NCI-H446 (cell line): ENCODE measurements around the gene MAP7.
A peak's percentile ranks its signal among the peaks of the same experiment; 100 is the strongest.
"Not testable (repeated sequence)": the region's sequence is repeated elsewhere in the genome, so short reads cannot be mapped to it uniquely, and the experiment has no call there.

Experiments
- DNase-seq, 2 experiments: peaks; one replicate each; lab custom pipeline; 2025; lab: John Stamatoyannopoulos, UW

MAP7 gene

GRCh38 chr6:136337121-136337520 is 213.1 kb downstream of the MAP7 start:
- no peak for DNase-seq

DNA sequence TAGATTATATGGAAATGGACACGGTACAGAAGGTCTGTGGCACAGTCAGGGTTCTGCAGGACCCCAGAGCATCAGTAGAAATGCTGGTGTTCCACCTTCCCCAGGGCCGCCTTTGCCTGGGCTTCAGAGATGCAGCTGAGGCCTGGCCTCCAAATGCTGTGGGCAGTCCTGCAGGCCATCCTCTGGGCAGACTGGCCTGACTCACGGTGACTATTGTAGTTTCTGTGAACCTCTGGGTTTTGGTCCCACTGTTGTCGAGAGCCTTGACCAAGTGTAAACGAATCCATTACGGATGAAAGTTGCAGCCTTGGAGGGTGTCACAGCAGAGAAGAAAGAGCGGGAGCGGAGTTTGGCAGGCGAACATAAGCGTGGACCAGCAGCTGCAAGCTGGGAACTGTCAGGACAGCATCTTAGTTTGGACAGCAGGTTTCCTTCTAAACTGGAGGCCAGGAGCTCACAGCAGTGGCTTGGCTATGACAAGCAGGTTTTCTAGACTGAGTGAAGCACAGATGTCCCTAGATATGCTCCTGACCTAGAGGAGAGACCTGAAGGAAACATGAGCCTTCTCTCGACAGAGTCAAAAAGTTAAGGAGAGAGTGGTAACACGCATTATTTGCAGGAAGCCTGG is 214.4 kb downstream of the MAP7 start:
- no peak for DNase-seq

- no peak for DNase-seq
Observed at GRCh38 chr6:136334853-136335252, 215.4 kb downstream of the MAP7 start.

DNA sequence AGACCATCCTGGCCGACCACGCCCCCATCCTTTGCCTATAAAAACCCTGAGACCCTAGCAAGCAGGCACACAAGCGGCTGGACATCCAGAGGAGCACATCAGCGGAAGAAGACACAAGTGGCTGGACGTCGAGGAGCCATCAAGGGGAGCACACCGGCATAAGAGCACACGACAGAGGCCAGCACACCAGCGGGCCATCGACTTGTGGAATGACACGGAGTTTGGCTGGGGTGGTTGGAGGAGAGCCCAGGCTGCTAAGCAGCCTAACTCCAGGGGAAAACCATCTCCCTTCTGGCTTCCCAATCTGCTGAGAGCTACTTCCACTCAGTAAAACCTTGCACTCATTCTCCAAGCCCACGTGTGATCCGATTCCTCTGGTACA is 215.8 kb downstream of the MAP7 start:
- DNase-seq: no peak

DNA sequence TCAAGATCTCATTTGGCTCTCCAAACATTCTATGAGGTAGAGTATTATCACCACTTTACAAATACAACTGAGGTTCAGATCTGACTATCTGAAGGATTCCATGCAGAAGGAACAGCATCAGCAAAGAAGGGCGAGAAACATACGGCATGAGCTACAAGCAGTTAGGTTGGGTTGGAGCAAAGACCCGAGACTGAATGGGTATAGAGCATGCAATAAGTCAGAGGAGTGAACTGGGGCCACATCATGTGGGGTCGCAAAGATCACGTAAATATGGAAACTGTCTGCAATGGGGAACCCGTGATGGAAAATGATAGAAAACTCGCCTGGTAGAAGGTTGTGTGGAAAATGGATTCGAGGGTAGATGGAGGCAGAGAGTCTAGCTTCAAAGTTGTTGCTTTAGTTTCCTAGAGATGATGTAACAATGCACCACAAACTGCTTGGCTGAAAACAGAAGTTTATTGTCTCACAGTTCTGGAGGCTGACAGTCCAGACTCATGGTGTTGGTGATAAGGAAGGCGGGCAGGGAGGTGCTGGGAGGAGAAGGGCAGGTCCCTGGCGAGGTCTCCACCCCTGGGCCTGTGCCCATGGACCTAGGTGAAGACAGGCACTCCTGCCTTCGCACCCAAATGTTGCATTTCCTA is 216.3 kb downstream of the MAP7 start:
- no peak for DNase-seq

DNA sequence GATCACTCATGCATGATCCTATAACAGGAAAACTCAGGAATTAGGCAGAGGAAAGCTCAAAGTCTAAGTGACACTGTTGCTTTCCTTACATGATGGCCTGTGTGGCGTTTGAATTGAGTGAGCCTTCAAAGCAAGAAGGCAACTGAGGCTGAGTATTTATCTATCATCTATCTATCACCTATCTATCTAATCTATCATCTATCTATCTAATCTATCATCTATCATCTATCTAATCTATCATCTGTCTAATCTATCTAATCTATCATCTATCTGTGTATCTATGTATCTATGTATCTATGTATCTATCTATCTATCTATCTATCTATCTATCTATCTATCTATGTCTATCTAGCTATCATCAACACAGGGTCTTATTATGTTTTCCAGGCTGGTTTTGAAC is 218.8 kb downstream of the MAP7 start:
- no peak for DNase-seq

GRCh38 chr6:136330634-136331033 is 219.6 kb downstream of the MAP7 start:
- DNase-seq: no peak

GRCh38 chr6:136326038-136326553 is 224.1 kb downstream of the MAP7 start:
- DNase-seq: peak in 1 of 2 experiments; percentile 54

- DNase-seq: no peak
Observed at GRCh38 chr6:136324686-136325380, 225.4 kb downstream of the MAP7 start.

DNA sequence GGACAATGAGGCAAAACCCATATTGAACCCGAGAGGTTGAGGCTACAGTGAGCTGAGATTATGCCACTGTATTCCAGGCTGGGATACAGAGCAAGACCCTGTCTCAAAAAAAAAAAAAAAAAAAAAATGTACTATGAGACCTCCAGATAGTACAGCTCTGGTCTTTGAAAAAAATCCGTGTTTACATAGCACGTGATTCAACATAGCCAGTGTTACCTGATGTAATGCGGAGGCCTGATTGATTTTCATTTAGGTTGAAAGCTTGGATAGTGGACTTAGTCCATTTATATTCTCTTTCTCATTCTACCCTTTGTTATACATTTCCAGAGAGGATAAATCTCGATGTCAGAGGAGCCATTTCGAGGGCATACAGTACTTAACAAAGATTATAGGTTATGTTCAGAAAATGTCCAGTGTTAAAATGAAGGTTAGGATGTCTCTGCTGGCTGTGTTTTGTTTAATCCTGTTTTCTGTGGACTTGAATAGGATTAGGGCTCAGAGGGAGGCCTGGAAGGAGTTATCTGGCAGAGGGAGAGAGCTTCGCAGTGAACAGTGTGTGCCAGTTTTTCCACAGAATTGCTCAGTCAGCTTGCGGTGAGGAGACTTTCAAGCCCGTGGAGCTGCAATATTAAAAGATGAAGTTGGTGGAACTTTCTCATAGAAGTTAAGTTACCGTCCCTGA is 226.7 kb downstream of the MAP7 start:
- peak in 1 of 2 experiments; percentile 18 for DNase-seq

- no peak for DNase-seq
Observed at GRCh38 chr6:136319732-136320131, 230.5 kb downstream of the MAP7 start.

DNA sequence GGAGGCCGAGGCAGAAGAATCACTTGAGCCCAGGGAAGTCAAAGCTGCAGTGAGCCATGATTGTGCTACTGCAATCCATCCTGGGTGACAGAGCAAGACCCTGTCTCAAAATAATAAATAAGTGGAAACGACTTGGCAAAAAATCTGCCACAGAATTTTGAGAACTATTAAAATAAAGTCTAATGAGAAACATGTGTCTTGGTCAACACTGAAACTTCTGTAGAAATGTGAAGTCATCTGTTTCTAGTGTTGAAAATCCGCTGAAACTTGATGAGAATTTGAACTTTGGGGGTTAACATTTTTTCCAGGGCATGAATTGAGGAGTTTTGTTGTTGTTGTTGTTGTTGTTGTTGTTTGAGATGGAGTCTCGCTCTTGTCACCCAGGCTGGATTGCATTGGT is 231.5 kb downstream of the MAP7 start:
- no peak for DNase-seq

DNA sequence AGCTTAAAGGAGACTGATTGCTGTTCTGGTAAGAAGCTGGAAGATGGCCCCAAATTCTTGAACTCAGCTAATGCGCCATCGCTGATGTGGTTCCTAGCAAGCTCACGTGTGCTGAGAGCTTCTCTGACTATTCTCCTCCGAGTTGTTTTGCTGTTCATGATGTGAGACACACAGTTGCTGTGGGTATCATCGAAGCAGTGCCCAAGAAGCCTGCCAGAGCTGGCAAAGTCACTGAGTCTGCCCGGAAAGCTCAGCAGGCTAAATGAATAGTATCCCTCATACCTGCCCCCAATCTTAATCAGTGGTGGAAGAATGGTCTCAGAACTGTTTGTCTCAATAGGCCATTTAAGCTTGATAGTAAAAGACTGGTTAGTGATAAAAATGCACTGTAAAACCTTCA is 232.3 kb downstream of the MAP7 start:
- no peak for DNase-seq

DNA sequence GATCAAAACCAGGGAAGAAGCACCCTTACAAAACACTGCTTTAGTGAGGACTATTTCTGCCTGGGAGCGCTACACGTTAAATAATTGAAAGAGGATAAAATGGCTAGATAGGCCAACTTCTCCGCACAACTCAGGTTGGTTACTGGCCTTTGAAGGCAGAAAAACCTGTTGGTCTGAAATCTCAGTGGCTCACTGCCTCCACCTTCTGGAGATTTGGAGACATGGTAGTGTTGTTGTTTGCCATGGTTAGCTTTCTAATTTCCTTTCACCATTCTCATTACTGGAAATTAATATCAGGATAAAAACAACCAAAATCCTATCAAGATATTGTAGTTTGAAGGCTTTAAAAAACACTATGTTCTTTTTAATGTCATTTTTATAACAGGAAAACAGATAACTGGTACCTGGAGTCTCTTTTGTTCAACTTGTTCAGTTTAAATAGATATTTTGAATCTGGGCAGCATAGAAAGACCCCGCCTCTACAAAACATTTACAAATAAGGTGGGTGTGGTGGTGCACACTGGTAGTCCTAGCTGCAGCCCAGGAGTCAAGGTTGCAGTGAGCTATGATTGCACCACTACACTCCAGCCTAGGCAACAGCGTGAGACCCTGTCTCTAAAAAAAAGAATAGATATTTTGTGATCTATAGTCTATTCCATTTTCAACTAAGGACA is 233.1 kb downstream of the MAP7 start:
- peak; percentile 66 to 71 for DNase-seq

- DNase-seq: no peak
Observed at GRCh38 chr6:136315594-136315993, 234.6 kb downstream of the MAP7 start.

DNA sequence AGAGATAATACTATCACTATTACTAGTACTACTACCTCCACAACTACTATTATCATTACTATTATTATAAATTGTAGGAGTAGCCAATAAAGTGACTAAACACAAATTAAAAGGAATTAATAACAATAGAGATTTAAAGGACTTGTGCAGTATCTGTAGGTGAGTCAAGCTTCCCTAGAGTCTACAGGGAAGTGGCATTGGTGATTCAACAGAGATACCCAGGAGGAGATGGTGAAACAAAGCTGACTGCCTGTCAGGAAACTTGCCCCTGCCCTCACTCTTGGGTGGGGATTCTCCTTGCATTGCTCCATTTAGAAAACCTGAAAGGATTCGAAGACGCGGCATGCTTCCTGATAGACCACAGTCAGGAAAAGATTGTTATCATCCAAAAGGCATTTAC is 237.2 kb downstream of the MAP7 start:
- no peak for DNase-seq

DNA sequence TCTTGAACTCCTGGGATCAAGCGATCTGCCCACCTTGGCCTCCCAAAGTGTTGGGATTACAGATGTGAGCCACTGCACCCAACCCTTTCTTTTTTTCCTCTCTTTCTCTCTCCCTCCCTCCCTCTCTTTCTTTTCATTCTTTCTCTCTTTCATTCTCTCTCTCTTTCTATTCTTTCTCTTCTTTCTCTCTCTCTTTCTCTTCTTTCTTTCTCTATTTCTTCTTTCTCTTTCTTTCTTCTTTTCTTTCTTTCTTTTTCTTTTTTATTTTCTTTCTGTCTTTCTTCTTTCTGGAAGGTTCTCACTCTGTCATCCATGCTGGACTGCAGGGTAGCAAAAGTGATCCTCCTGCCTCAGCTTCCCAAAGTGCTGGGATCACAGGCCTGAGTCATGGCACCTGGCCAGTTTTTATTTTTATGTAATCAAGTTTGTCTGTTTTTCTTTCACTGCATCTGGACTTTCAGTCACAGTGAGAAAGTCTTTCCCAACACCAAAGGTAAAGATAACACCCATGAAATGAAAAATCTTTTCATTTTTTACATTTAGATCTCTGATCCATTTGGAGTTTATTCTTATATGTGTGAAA is 240.4 kb downstream of the MAP7 start:
- no peak for DNase-seq

DNA sequence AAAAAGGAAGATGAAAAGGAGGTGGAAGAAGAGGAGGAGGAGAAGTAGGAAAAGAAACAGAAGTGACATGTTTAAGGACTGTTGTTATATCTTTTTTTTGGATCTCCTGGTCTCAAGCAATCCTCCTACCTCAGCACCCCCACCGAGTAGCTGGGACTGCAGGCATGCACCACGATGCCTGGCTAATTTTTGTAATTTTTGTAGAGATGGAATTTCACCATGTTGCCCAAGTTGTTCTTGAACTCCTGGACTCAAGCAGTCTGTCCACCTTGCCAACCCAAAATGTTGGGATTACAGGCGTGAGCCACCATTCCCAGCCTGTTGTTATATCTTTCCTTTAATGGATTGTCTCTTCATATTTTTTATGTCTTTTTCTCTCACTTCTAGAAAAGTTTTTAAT is 241.1 kb downstream of the MAP7 start:
- no peak for DNase-seq

- not testable (repeated sequence) for DNase-seq
Observed at GRCh38 chr6:136308469-136308868, 241.8 kb downstream of the MAP7 start.

- peak in 1 of 2 experiments; percentile 52 for DNase-seq
Observed at GRCh38 chr6:136307351-136307750, 242.9 kb downstream of the MAP7 start.

DNA sequence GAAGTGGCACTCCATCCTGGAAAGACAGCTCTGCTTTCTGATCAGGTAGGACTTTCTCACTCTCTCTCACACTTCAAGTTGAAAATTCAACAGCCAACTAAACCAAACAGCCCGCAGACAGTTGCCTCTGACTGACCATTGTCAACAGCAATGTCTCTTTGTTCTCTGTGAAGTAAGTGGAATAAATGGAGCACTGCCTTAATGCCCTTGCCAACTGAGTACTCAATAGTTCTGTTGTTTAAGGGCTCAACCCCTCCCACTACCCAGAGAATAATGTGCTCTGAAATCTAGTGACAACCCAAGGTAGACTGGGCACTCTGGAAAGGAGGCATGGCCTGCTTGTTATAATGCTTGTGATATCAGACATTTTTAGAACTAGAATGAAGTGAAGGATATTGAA is 243.8 kb downstream of the MAP7 start:
- no peak for DNase-seq

GRCh38 chr6:136304410-136304809 is 245.8 kb downstream of the MAP7 start:
- no peak for DNase-seq
